Measurements from ENCODE around the gene SLC44A3. TPM values are rescaled to one million over a fixed set of nuclear protein-coding genes. Genes with fewer than 3 reads are reported as not detected.

The SLC44A3 gene
- polyA plus RNA-seq, 3 donors = not detected

GRCh38 chr1:94862718-94863117 lies 42.6 kb downstream of the SLC44A3 start:
- H3K9ac ChIP-seq (ENCODE audit: insufficient read depth, low read length, poor library complexity, severe bottlenecking) = no peak overlapping the region
- no peaks in the 10 kb centered on the region for H3K9me3 Mint-ChIP-seq
- H3K27ac ChIP-seq (ENCODE audit: low read depth in 1 of 2, low read length in 2 of 2) = no peak overlapping the region
- no peak overlapping the region for H2AFZ ChIP-seq (ENCODE audit: insufficient read depth, low read depth, low read length, poor library complexity, severe bottlenecking)
- H3K79me2 ChIP-seq (ENCODE audit: insufficient read depth, low read length) = no peaks in the 10 kb centered on the region
- H3K4me1 ChIP-seq (ENCODE audit: control insufficient read depth in 1 of 2, insufficient read depth in 2 of 2, low read length in 2 of 2) = peaks cover 9 to 12% of the 10 kb centered on the region in 2 donors
- peaks cover 16% of the 10 kb centered on the region for H3K4me1 Mint-ChIP-seq
- H3K4me3 Mint-ChIP-seq = no peak overlapping the region
- no peak for DNase-seq
- no peaks in the 10 kb centered on the region for H4K20me1 ChIP-seq (ENCODE audit: insufficient read depth, low read length)
- 63% methylated on average over 1 of the region's 2 CpGs for WGBS (ENCODE audit: insufficient coverage)
- no peak overlapping the region for H3K4me3 ChIP-seq (replicated peaks in 1 of 3; ENCODE audit: low read depth in 2 of 3, low read length in 3 of 3)
- H3K36me3 Mint-ChIP-seq = no peaks in the 10 kb centered on the region
- H3K4me2 ChIP-seq (replicated peaks; ENCODE audit: extremely low read depth, low read length, poor library complexity, severe bottlenecking) = no peak overlapping the region
- intact Hi-C loops (cut with micrococcal nuclease) = no loop called here
- no peaks in the 10 kb centered on the region for H3K36me3 ChIP-seq (replicated peaks in 1 of 2; ENCODE audit: control insufficient read depth in 1 of 2, insufficient read depth in 2 of 2, low read length in 2 of 2)
- H3K27me3 Mint-ChIP-seq (ENCODE audit: low read depth in 3 of 3) = peaks cover 6 to 20% (median 14%) of the 10 kb centered on the region in 3 donors
- H3K9me3 ChIP-seq (replicated peaks in 1 of 2; ENCODE audit: control insufficient read depth in 1 of 2, insufficient read depth in 1 of 2, low read length in 2 of 2) = no peaks in the 10 kb centered on the region
- TF ChIP-seq CTCF (IDR thresholded peaks at IDR 0.05) = no peak
- no peaks in the 10 kb centered on the region for H3K27me3 ChIP-seq (ENCODE audit: control insufficient read depth in 2 of 2, insufficient read depth in 2 of 2, low read length in 2 of 2)
- no peak overlapping the region for H3K27ac Mint-ChIP-seq

GRCh38 chr1:94863297-94863911 lies 43.2 kb downstream of the SLC44A3 start:
- no peak for DNase-seq
- Histone ChIP-seq H4K20me1 (ENCODE audit: insufficient read depth, low read length) (no peaks in the 10 kb centered on the region), H3K9ac (ENCODE audit: insufficient read depth, low read length, poor library complexity, severe bottlenecking) (no peak overlapping the region), H3K4me2 (replicated peaks; ENCODE audit: extremely low read depth, low read length, poor library complexity, severe bottlenecking) (peak overlapping the region; percentile 12), H3K4me1 (ENCODE audit: control insufficient read depth in 1 of 2, insufficient read depth in 2 of 2, low read length in 2 of 2) (peaks cover 9 to 12% of the 10 kb centered on the region in 2 donors), H3K27ac (ENCODE audit: low read depth in 1 of 2, low read length in 2 of 2) (no peak overlapping the region), H3K36me3 (replicated peaks in 1 of 2; ENCODE audit: control insufficient read depth in 1 of 2, insufficient read depth in 2 of 2, low read length in 2 of 2) (no peaks in the 10 kb centered on the region), H3K9me3 (replicated peaks in 1 of 2; ENCODE audit: control insufficient read depth in 1 of 2, insufficient read depth in 1 of 2, low read length in 2 of 2) (no peaks in the 10 kb centered on the region), H3K79me2 (ENCODE audit: insufficient read depth, low read length) (no peaks in the 10 kb centered on the region), H3K27me3 (ENCODE audit: control insufficient read depth in 2 of 2, insufficient read depth in 2 of 2, low read length in 2 of 2) (no peaks in the 10 kb centered on the region), H3K4me3 (replicated peaks in 1 of 3; ENCODE audit: low read depth in 2 of 3, low read length in 3 of 3) (no peak overlapping the region), H2AFZ (ENCODE audit: insufficient read depth, low read depth, low read length, poor library complexity, severe bottlenecking) (no peak overlapping the region)
- Mint-ChIP-seq H3K27ac (peak overlapping the region in 2 of 7 donors; percentile 1 to 10), H3K4me3 (peak overlapping the region in 1 of 2 donors; percentile 16), H3K9me3 (no peaks in the 10 kb centered on the region), H3K36me3 (no peaks in the 10 kb centered on the region), H3K4me1 (peaks cover 16% of the 10 kb centered on the region), H3K27me3 (ENCODE audit: low read depth in 3 of 3) (peaks cover 6 to 18% (median 11%) of the 10 kb centered on the region in 3 donors)
- 0% methylated on average over 1 of the region's 2 CpGs for WGBS (ENCODE audit: insufficient coverage)
- intact Hi-C loops (cut with micrococcal nuclease) = no loop called here
- TF ChIP-seq CTCF (IDR thresholded peaks at IDR 0.05) = no peak
